Tibial artery (tissue), 4 donors: Measurements from ENCODE around the gene IPO8.

Source experiments
- DNase-seq, 2 donors: peaks; one replicate each; pipeline ENCODE4 v3.0.0-alpha.2; 2019
- H3K27ac ChIP-seq, 2 donors: fragments of 200-600 bp; sonication (generic) in 1 of 2; 1 replicate in 1 of 2; 2 replicates in 1 of 2; pipeline ENCODE4 v1.5.1; 2018 to 2019; ENCODE audit warnings: mild to moderate bottlenecking in 1 of 2
- H3K27me3 ChIP-seq, 2 donors: fragments of 200-600 bp; sonication (generic) in 1 of 2; one replicate each; pipeline versions ENCODE4 v1.5.1 to v1.6.0; 2016 to 2019
- H3K36me3 ChIP-seq, 3 donors: fragments of 200-600 bp; sonication (generic) in 2 of 3; one replicate each; pipeline ENCODE4 v1.5.1; 2016 to 2019; ENCODE audit warnings: mild to moderate bottlenecking in 2 of 3
- H3K4me1 ChIP-seq, 4 donors: fragments of 200-600 bp; sonication (generic) in 2 of 4; 1 replicate in 3 of 4; 2 replicates in 1 of 4; pipeline ENCODE4 v1.5.1; 2016 to 2019
- H3K4me3 ChIP-seq, 2 donors: fragments of 200-600 bp; sonication (generic) in 1 of 2; 1 replicate in 1 of 2; 2 replicates in 1 of 2; pipeline ENCODE4 v1.5.1; 2018 to 2019; ENCODE audit warnings: mild to moderate bottlenecking in 2 of 2
- H3K9me3 ChIP-seq, 3 donors: fragments of 200-600 bp; sonication (generic) in 1 of 3; one replicate each; pipeline ENCODE4 v1.5.1; 2016 to 2019
- CTCF ChIP-seq, 2 experiments: fragments of 200-600 bp in 1 of 2; fragments of 450-650 bp in 1 of 2; IDR thresholded peaks; one replicate each; pipeline ENCODE4 v1.5.1; 2017 to 2019; ENCODE audit warnings: antibody characterized with exemption in 2 of 2, mild to moderate bottlenecking in 1 of 2, moderate library complexity in 1 of 2
- intact Hi-C: fragments of 100-400 bp; cut with DNase I; formaldehyde crosslinking; loops from one replicate; pipeline ENCODE4 v1.15.0; 2023; ENCODE audit warnings: low total_unique reads

IPO8 gene

DNA sequence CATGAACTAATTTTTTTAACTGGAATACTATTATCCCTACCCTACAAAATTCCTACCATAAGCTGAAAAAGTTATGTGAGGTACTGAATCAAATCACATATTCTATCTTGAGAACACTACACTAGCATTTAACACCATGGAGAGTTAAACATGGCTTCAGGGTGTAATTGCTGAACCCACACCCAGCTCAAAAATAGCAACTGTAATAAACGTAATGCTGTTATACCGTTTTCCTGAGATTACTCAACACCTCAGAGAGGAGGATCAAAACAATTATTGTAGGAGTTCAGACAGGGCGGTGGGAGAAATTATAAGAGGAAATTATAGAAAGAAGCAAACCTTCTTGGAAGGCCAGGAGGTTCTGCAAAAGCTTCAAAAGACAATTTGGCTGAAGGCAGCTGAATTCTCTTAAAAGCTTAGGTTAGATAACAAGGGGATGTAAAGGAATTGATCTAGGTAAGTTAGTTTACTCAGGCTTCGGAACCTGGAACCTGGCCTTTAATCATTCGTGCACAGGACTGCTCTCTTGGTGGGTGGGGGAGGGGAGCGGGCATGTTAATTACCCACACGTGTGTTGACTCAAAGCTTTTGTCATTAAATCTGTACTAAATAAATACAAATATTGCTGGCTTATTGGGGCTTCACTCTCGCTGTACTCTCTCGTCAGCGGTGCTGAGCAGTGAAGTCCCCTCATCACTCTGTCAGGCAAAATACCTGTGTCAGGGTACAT is 12.1 kb upstream of the IPO8 start:
- no peaks in the 10 kb centered on the region for H3K4me1 ChIP-seq
- H3K27ac ChIP-seq, result no peak overlapping the region
- no peak for DNase-seq
- intact Hi-C loops, result no loop called here
- H3K36me3 ChIP-seq, result peaks cover 16 to 32% (median 24%) of the 10 kb centered on the region in 3 donors
- no peaks in the 10 kb centered on the region for H3K9me3 ChIP-seq
- no peaks in the 10 kb centered on the region for H3K27me3 ChIP-seq
- no peak for TF ChIP-seq CTCF (IDR thresholded peaks at IDR 0.05)
- H3K4me3 ChIP-seq, result no peak overlapping the region

DNA sequence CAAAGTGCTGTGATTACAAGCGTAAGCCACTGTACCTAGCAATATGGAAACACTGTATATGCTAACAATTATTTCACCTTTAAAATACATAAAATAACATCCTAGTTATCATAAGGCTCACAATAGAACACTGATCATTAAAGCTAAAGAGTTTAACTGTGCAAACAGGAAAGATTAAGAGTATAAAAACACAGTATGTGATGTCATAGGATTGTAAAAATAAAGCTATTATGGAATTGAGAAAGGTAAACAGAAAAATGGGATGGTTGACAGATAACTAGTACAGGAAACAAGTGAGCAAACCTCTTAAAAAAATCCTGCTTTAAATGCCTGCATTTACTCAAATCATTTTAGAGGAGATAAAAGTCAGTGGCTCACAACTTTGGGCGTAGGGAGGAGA is 10.8 kb upstream of the IPO8 start:
- no peak for TF ChIP-seq CTCF (IDR thresholded peaks at IDR 0.05)
- intact Hi-C loops, result no loop called here
- Histone ChIP-seq H3K27ac (no peak overlapping the region), H3K36me3 (peaks cover 11 to 24% (median 21%) of the 10 kb centered on the region in 3 donors), H3K4me1 (no peaks in the 10 kb centered on the region), H3K27me3 (no peaks in the 10 kb centered on the region), H3K9me3 (no peaks in the 10 kb centered on the region), H3K4me3 (no peak overlapping the region)
- DNase-seq, result no peak

DNA sequence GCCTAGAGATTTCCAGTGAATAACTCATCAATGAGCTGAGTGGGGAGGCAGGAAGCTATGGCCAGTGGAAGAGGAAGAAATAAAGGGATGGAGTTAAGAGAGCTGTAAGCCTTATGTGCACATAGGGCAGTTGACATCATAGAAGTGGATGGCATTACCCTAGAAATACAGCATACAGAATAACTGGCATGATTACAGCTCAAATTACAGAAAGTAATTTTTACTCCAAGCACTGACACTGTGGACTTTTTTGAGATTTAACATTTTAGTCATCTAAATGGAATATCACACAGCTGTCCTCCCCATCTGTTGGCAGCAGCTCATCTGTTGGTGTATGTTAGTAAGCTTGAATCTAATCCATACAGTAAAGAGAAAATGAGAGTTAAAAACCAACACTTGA is 5.4 kb upstream of the IPO8 start:
- no peak for TF ChIP-seq CTCF (IDR thresholded peaks at IDR 0.05)
- Histone ChIP-seq H3K9me3 (no peaks in the 10 kb centered on the region), H3K4me3 (no peak overlapping the region), H3K27me3 (no peaks in the 10 kb centered on the region), H3K4me1 (peaks cover 0 to 5% (median 2%) of the 10 kb centered on the region in 4 donors), H3K36me3 (peaks cover 0 to 4% (median 0%) of the 10 kb centered on the region in 3 donors), H3K27ac (no peak overlapping the region)
- no peak for DNase-seq
- intact Hi-C loops, result no loop called here

GRCh38 chr12:30700216-30700900 is 4.7 kb upstream of the IPO8 start:
- Histone ChIP-seq H3K4me1 (peaks cover 0 to 5% (median 2%) of the 10 kb centered on the region in 4 donors), H3K27ac (no peak overlapping the region), H3K36me3 (peaks cover 0 to 4% (median 0%) of the 10 kb centered on the region in 3 donors), H3K27me3 (no peaks in the 10 kb centered on the region), H3K9me3 (no peaks in the 10 kb centered on the region), H3K4me3 (no peak overlapping the region)
- intact Hi-C loops, result no loop called here
- TF ChIP-seq CTCF (IDR thresholded peaks at IDR 0.05), result no peak
- DNase-seq, result no peak

DNA sequence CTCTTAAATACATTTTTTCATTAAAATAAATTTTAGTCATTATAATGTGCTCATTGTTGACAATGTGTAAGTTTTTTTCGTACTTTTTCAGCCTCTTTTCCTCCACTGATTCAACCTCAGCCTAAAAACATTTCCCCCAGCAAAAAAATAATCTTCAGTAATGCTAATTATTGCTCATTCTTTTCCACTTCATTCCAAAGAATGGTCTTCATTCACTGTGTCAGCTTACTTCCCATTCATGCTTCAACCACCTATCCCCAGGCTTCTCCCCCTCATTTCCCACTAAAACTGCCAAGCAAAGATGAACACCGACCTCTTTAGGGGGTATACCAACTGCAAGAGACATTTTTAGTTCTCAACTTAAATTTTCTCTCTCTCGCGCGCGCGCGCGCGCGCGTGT is 2.7 kb upstream of the IPO8 start:
- intact Hi-C loops, result loop anchor here (5.0 to 10.0 kb wide), 2 partner anchors 106 to 1316 kb away; partner anchors contain the start of gene ERGIC2

More for the DNA sequence above, 2.7 kb upstream of the IPO8 start:
- peaks cover 0 to 18% (median 10%) of the 10 kb centered on the region in 4 donors for H3K4me1 ChIP-seq
- no peaks in the 10 kb centered on the region for H3K36me3 ChIP-seq
- H3K27me3 ChIP-seq, result no peaks in the 10 kb centered on the region
- no peaks in the 10 kb centered on the region for H3K9me3 ChIP-seq
- H3K27ac ChIP-seq, result no peak overlapping the region
- H3K4me3 ChIP-seq, result no peak overlapping the region
- DNase-seq, result no peak
- TF ChIP-seq CTCF (IDR thresholded peaks at IDR 0.05), result no peak
